SKM-1 (cell line): ENCODE measurements around the gene TMPRSS11B.
"Not testable (repeated sequence)": the region's sequence is repeated elsewhere in the genome, so short reads cannot be mapped to it uniquely, and the experiment has no call there.

Experiments used
- DNase-seq: peaks from one replicate; lab custom pipeline; 2025; ENCODE audit not compliant: unreplicated experiment; lab: John Stamatoyannopoulos, UW

TMPRSS11B gene, protein sequence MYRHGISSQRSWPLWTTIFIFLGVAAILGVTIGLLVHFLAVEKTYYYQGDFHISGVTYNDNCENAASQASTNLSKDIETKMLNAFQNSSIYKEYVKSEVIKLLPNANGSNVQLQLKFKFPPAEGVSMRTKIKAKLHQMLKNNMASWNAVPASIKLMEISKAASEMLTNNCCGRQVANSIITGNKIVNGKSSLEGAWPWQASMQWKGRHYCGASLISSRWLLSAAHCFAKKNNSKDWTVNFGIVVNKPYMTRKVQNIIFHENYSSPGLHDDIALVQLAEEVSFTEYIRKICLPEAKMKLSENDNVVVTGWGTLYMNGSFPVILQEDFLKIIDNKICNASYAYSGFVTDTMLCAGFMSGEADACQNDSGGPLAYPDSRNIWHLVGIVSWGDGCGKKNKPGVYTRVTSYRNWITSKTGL

DNA sequence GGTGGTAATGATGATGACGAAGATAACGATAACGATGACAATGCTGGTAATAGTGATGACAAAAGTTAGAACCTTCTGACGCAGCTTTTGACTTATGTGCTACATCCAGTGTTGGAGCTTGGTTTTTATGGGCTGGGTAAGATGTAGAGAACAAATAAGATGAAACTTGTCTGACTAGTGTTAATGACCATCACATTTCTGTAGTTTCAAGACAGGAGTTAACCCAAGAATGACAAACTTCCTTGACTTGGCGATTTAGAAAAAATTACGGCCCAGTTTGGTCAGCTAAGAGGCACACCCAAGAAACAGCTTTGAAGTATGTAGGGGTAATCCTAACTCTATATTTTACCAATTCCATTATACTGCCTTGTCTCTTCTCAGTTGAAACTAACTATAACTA is at the start of gene TMPRSS11B:
TMPRSS11B (minus strand) TSS at position 101 of the 400 bp plus-strand sequence. CDS start 136 bp downstream, outside the sequence.
- DNase-seq, result no peak

- no peak for DNase-seq
These were observed 45.8 kb upstream of the TMPRSS11B start for GRCh38 chr4:68291256-68291655.

DNA sequence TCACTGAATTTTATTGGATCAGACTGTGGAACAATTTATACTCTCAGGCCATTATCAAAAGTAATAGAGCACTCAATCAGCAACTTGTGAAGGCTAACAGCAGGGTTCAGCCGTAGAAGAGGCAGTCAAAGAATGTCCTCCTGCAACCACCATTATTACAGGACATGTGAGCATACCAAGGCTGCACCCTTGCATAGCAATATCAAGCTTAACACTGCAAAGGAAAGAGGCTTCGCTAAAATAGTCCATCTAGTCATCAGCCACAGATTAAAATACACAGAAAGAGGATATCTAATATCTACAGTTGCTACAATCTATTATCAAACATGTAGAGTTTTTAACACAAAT is 42.9 kb upstream of the TMPRSS11B start:
- DNase-seq, result no peak

GRCh38 chr4:68287704-68288392 is 42.4 kb upstream of the TMPRSS11B start:
- no peak for DNase-seq

GRCh38 chr4:68283714-68284113 is 38.2 kb upstream of the TMPRSS11B start:
- no peak for DNase-seq

GRCh38 chr4:68283095-68283494 is 37.6 kb upstream of the TMPRSS11B start:
- no peak for DNase-seq

GRCh38 chr4:68281796-68282740 is 36.6 kb upstream of the TMPRSS11B start:
- not testable (repeated sequence) for DNase-seq

DNA sequence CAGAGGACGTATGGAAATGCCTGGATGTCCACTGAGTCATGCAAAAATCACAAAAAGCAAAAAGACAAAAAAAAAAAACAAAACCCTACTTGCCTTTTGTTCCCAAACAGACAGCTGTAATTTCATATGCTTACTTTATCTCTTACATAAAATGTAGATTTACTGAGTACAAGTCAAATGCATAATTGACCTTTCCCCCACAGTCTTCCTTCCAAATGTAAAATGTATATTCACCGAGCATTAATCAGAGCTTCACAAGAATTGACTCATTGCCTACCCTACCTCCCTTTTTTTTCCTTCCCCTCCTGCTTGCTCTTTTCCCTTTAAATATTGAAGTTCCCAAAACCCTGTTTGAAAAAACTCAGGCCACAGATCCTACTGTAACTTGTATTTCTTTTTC is 32.5 kb upstream of the TMPRSS11B start:
- no peak for DNase-seq

GRCh38 chr4:68277627-68278026 is 32.1 kb upstream of the TMPRSS11B start:
- no peak for DNase-seq

DNA sequence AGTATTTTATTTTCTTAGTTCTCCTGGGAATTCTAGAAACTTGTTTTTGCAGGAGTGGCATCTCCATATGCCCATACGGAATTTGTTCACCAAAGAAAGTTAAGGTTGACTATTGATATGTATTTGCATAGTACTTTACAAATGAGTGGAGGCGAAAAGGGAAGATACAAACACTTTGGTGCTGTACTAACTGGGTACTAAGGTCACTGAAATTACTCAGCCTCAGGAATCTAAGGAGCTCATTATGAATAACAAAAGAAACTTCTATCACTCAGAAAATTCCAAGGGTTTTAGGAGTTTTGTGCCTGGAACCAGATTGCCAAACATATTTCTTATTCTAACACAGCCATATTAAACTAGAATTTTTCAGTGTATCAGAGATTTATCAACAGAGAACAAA is 27.4 kb upstream of the TMPRSS11B start:
- DNase-seq, result no peak

DNA sequence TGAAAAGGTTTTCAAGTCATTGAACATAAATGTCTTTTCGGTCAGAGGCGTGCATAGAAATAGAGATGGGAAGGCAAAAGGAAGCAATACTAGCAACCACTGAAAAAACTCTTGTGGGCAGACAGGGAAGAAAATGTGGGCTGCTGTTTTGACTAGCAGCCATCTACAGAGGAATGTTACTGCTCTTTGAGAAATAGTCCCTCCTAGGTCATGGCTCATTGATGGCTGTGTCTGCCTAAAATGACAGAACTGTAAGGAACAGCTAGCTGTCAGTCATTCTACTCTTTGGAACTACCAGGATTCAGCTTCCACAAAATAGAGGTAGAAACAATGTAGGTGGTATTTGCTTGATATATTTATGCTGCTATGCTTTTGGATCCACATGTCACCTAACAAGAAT is 26.9 kb upstream of the TMPRSS11B start:
- no peak for DNase-seq

- DNase-seq, result peak; percentile 62
These were observed 26.4 kb upstream of the TMPRSS11B start for GRCh38 chr4:68271851-68272357.

- no peak for DNase-seq
These were observed 22.0 kb upstream of the TMPRSS11B start for GRCh38 chr4:68267433-68267944.

DNA sequence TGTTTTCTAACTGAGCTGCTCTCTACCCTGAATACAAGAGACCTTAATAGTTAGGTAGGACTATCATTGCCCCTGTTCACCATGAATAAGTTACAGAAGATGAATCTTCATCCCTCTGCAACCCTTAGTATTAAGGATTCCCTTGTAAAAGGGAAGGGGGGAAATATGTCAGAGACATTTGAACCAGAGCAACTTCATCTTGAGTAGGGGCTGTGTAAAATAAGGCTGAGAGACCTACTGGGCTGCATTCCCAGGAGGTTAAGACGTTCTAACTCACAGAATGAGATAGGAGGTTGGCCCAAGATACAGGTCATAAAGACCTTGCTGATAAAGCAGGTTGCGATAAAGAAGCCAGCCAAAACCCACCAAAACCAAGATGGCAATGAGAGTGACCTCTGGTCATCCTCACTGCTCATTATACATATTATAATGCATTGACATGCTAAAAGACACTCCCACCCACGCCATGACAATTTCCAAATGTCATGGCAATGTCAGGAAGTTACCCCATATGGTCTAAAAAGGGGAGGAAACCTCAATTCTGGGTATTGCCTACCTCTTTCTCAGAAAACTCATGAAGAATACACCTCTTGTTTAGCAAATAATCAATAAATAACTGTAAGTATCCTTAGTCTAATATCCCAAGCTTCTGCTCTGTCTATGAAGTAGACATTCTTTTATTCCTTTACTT is 19.5 kb upstream of the TMPRSS11B start:
- DNase-seq, result no peak

GRCh38 chr4:68259191-68259590 is 13.7 kb upstream of the TMPRSS11B start:
- DNase-seq, result no peak

GRCh38 chr4:68257719-68258118 is 12.2 kb upstream of the TMPRSS11B start:
- no peak for DNase-seq

DNA sequence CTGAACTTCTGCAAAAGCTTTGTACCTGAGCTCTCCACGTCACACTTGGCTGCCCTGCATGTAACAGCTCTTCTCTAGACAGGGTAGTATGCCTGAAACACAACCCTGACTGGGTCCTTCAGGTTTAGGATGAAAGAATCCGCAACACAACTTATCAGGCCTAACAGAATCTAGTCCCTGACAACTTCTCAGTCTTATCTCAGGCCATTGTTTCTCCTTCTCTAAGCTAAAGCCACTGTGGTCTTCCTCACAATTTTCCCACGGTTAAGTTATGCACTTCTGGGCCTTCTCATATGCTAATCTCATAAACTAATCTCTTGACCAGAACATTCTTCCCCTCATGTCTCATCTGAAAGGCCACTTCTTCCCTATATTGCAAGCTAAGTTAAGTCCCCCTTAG is 10.8 kb upstream of the TMPRSS11B start:
- no peak for DNase-seq

- no peak for DNase-seq
These were observed 4.8 kb upstream of the TMPRSS11B start for GRCh38 chr4:68250151-68250930.

DNA sequence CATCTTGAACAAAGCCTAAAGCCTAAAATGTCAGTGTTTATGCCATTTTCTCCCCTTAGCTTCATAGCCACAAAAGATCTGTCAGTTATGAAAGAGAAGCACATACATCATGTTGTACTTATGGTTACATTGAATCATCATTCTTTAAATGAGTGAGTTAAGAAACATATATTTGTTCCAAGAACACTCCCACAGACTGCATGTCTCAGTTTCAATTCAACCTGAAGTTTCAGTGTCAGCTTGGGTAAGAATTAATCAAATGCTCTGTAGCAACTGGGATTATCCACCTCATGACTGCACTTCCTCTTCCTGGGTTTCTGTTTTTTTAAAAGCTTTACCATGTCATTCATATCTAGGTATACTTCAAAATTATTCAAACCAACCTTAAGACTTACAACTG is 3.9 kb upstream of the TMPRSS11B start:
- DNase-seq, result no peak

GRCh38 chr4:68240620-68241019 is 4.9 kb downstream of the TMPRSS11B start:
- DNase-seq, result no peak
